Panc1 (cell line): ENCODE measurements around the gene NUDT2. TPM values are rescaled to one million over a fixed set of nuclear protein-coding genes. Genes with fewer than 3 reads are reported as not detected.

Source experiments
- ATAC-seq: fragments of 200-7000 bp; cut with Tn5 transposase; 2 replicates; pipeline ENCODE4 v1.9.1; 2020; ENCODE audit warnings: mild to moderate bottlenecking, moderate library complexity
- BruUV-seq: library from RNA; stranded (reverse); fragments of 400-500 nt; replicated peaks from 2 replicates; lab custom pipeline; 2021; lab: Mats Ljungman, UMichigan
- CTCF ChIA-PET: fragments of 300-600 bp; sonication (Branson Sonifier 250); formaldehyde crosslinking; loops from one replicate; lab custom pipeline; 2022; ENCODE audit warnings: antibody characterized with exemption; lab: Charles Lee
- POLR2A ChIA-PET: fragments of 300-600 bp; sonication (Branson Sonifier 250); formaldehyde crosslinking; loops from one replicate; lab custom pipeline; 2022; ENCODE audit warnings: antibody characterized with exemption; lab: Charles Lee
- DNase-seq: peaks from one replicate; pipeline ENCODE4 v3.0.0-alpha.2; 2010; ENCODE audit warnings: low read depth, low spot score
- H3K27ac ChIP-seq: 2 replicates; pipeline ENCODE4 v1.5.1; 2011; ENCODE audit warnings: mild to moderate bottlenecking, low read length, inconsistent platforms
- H3K27me3 ChIP-seq: fragments of 200-500 bp; sonication (Bioruptor generic); 2 replicates; pipeline ENCODE4 v1.6.0; 2014; ENCODE audit warnings: low read length, inconsistent platforms; ENCODE audit not compliant: control insufficient read depth, insufficient read depth
- H3K36me3 ChIP-seq: fragments of 200-500 bp; sonication (Bioruptor generic); 2 replicates; pipeline ENCODE4 v1.5.1; 2014; ENCODE audit warnings: inconsistent platforms, mild to moderate bottlenecking, low read length, moderate library complexity; ENCODE audit not compliant: control insufficient read depth, insufficient read depth
- H3K4me1 ChIP-seq: 2 replicates; pipeline ENCODE4 v1.5.1; 2011; ENCODE audit warnings: inconsistent platforms, mild to moderate bottlenecking, low read length, moderate library complexity; ENCODE audit not compliant: control insufficient read depth, insufficient read depth
- H3K4me3 ChIP-seq, 2 experiments: 2 replicates each; pipeline ENCODE4 v1.5.1; 2011 to 2012; ENCODE audit warnings: low read depth in 2 of 2, low read length in 2 of 2, mild to moderate bottlenecking in 2 of 2, inconsistent platforms in 1 of 2, moderate library complexity in 1 of 2
- H3K9me3 ChIP-seq: fragments of 200-500 bp; sonication (Bioruptor generic); 2 replicates; pipeline ENCODE4 v1.5.1; 2014; ENCODE audit warnings: low read depth, mild to moderate bottlenecking, inconsistent platforms, low read length, moderate library complexity; ENCODE audit not compliant: control insufficient read depth, insufficient read depth
- POLR2AphosphoS5 ChIP-seq: IDR thresholded peaks from 2 replicates; pipeline ENCODE4 v1.6.1; 2012; ENCODE audit warnings: mild to moderate bottlenecking, low read depth, low read length, moderate library complexity
- SIN3A ChIP-seq: IDR thresholded peaks from 2 replicates; pipeline ENCODE4 v1.6.1; 2012; ENCODE audit warnings: low read depth, mild to moderate bottlenecking, low read length, moderate library complexity, borderline replicate concordance; ENCODE audit not compliant: insufficient read depth
- TCF7L2 ChIP-seq: IDR thresholded peaks from 2 replicates; pipeline ENCODE4 v1.6.1; 2011; ENCODE audit warnings: mild to moderate bottlenecking, low read depth, low read length, inconsistent platforms
- in situ Hi-C: cut with HindIII; loops from 2 replicates; pipeline ENCODE4 v1.10.0; 2016; ENCODE audit warnings: low sequenced_read_pairs, low pct_unique_long_range_greater_than_20kb
- intact Hi-C: fragments of 100-400 bp; cut with micrococcal nuclease; formaldehyde crosslinking; loops from one replicate; pipeline ENCODE4 v1.10.0; 2022; ENCODE audit not compliant: unreplicated experiment
- total RNA-seq: library from RNA; stranded (reverse); gene quantifications from one replicate; pipeline ENCODE4 v1.2.1, GENCODE V29; 2021; ENCODE audit not compliant: unreplicated experiment
- TF ChIP-seq, protein P1 (sequence below): fragments of 450-650 bp; IDR thresholded peaks from 2 replicates; pipeline ENCODE4 v1.5.1; 2017; ENCODE audit warnings: mild to moderate bottlenecking
- TF ChIP-seq, protein P2 (sequence below), 2 experiments: IDR thresholded peaks; 2 replicates each; pipeline ENCODE4 v1.6.1; 2011 to 2012; ENCODE audit warnings: low read depth in 2 of 2, control low read depth in 1 of 2, low read length in 1 of 2, mild to moderate bottlenecking in 1 of 2, moderate library complexity in 1 of 2; ENCODE audit not compliant: insufficient read depth in 1 of 2

Gene NUDT2
- total RNA-seq, 1 experiment from 2014 or later: 36.2 TPM

DNA sequence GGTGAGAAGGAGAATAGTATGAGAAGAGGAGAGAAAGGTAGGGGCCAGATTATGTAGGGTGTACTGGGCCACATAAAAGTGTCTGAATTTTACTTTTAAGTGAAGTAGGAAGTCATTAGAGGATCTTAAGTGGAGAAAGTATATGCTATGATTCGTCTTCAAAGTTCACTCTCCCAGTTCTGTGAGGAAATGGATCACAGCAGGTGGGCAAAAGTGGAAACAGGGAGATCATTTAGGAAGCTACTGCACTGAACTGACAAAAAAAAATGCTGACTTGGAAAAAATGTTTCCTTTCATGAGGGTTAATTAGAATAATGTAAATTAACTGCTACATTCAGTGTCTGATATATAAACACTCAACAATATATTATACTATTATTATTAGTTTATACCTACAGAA, 2.7 kb upstream of the NUDT2 start:
- POLR2A ChIA-PET: no interaction called here
- no peak overlapping the region for H3K4me3 ChIP-seq
- H3K27me3 ChIP-seq: no peaks in the 10 kb centered on the region
- H3K4me1 ChIP-seq: peaks cover 20% of the 10 kb centered on the region
- H3K27ac ChIP-seq: no peak overlapping the region
- DNase-seq (no peak), ATAC-seq (no peak)
- no peaks in the 10 kb centered on the region for H3K9me3 ChIP-seq
- CTCF ChIA-PET: no interaction called here
- TF ChIP-seq, protein P1, sequence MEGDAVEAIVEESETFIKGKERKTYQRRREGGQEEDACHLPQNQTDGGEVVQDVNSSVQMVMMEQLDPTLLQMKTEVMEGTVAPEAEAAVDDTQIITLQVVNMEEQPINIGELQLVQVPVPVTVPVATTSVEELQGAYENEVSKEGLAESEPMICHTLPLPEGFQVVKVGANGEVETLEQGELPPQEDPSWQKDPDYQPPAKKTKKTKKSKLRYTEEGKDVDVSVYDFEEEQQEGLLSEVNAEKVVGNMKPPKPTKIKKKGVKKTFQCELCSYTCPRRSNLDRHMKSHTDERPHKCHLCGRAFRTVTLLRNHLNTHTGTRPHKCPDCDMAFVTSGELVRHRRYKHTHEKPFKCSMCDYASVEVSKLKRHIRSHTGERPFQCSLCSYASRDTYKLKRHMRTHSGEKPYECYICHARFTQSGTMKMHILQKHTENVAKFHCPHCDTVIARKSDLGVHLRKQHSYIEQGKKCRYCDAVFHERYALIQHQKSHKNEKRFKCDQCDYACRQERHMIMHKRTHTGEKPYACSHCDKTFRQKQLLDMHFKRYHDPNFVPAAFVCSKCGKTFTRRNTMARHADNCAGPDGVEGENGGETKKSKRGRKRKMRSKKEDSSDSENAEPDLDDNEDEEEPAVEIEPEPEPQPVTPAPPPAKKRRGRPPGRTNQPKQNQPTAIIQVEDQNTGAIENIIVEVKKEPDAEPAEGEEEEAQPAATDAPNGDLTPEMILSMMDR: no peak
- no peak for TF ChIP-seq POLR2AphosphoS5
- TF ChIP-seq SIN3A: no peak
- no peak for TF ChIP-seq TCF7L2
- TF ChIP-seq, protein P2, sequence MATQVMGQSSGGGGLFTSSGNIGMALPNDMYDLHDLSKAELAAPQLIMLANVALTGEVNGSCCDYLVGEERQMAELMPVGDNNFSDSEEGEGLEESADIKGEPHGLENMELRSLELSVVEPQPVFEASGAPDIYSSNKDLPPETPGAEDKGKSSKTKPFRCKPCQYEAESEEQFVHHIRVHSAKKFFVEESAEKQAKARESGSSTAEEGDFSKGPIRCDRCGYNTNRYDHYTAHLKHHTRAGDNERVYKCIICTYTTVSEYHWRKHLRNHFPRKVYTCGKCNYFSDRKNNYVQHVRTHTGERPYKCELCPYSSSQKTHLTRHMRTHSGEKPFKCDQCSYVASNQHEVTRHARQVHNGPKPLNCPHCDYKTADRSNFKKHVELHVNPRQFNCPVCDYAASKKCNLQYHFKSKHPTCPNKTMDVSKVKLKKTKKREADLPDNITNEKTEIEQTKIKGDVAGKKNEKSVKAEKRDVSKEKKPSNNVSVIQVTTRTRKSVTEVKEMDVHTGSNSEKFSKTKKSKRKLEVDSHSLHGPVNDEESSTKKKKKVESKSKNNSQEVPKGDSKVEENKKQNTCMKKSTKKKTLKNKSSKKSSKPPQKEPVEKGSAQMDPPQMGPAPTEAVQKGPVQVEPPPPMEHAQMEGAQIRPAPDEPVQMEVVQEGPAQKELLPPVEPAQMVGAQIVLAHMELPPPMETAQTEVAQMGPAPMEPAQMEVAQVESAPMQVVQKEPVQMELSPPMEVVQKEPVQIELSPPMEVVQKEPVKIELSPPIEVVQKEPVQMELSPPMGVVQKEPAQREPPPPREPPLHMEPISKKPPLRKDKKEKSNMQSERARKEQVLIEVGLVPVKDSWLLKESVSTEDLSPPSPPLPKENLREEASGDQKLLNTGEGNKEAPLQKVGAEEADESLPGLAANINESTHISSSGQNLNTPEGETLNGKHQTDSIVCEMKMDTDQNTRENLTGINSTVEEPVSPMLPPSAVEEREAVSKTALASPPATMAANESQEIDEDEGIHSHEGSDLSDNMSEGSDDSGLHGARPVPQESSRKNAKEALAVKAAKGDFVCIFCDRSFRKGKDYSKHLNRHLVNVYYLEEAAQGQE (IDR thresholded peaks at IDR 0.05; ENCODE audit: insufficient read depth in 1 of 2, low read depth in 2 of 2, low read length in 1 of 2): no peak
- intact Hi-C loops: no loop called here
- in situ Hi-C loops: no loop called here
- H3K36me3 ChIP-seq: no peaks in the 10 kb centered on the region; the same call in 1 of the 2 replicates
- no TSS peak for BruUV-seq

DNA sequence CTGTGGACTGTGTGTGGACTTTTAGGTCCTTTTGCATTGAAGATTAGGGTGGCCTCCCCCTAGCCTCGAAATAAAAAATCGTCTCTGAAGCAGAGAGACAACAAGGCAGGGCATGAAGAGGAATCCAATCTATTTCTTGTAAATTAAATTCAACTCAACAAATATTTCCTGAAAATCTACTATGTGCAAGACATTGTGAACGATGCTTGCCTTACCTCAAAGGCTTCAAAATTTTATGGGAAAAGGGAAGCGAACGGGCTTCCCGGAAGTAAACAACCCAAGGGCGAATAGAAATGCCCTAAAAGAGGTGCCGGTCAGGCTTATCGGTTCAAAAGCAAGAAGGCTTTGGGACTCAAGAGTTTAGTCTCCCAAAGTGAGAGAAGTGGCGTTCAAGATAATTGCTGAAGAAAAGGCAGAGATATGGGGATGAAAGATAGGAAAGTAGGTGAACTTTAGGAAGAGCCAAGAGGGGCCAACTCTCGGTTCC, 826 bp upstream of the NUDT2 start:
- BruUV-seq: TSS peak; percentile 84
- in situ Hi-C loops: no loop called here

More for the DNA sequence above, 826 bp upstream of the NUDT2 start:
- peak; percentile 33; the same call in 1 of the 2 replicates for TF ChIP-seq TCF7L2
- TF ChIP-seq, protein P2 (IDR thresholded peaks at IDR 0.05; ENCODE audit: insufficient read depth in 1 of 2, low read depth in 2 of 2, low read length in 1 of 2): no peak
- peak; percentile 49; the same call in 1 of the 2 replicates for TF ChIP-seq POLR2AphosphoS5
- intact Hi-C loops: no loop called here
- Histone ChIP-seq H3K9me3 (no peaks in the 10 kb centered on the region), H3K27me3 (no peaks in the 10 kb centered on the region), H3K27ac (peak overlapping the region; percentile 94), H3K4me1 (peaks cover 24% of the 10 kb centered on the region), H3K4me3 (peak overlapping the region; percentile 91 to 97), H3K36me3 (no peaks in the 10 kb centered on the region; the same call in 1 of the 2 replicates)
- ATAC-seq (peak; percentile 33), DNase-seq (no peak)
- ChIA-PET CTCF (no interaction called here), POLR2A (interaction anchor here (0.6 kb wide), 1 partner anchor 30 kb away, joined by 6 read pairs; no protein-coding TSS in a partner anchor)
